Fibroblast of lung (primary cell): ENCODE data around the gene COL24A1.
"Not testable (repeated sequence)": the region's sequence is repeated elsewhere in the genome, so short reads cannot be mapped to it uniquely, and the experiment has no call there.

Experiments used
- CTCF ChIP-seq, 2 donors: IDR thresholded peaks in 1 of 2; conservative IDR thresholded peaks in 1 of 2; 1 replicate in 1 of 2; 2 replicates in 1 of 2; pipeline ENCODE4 v1.5.1; 2011 to 2012; ENCODE audit warnings: low read length in 2 of 2, control low read depth in 1 of 2, inconsistent platforms in 1 of 2, low read depth in 1 of 2, mild to moderate bottlenecking in 1 of 2
- EZH2 ChIP-seq: IDR thresholded peaks from 2 replicates; pipeline ENCODE4 v1.5.1; 2012; ENCODE audit warnings: low read length, control low read depth, mild to moderate bottlenecking; ENCODE audit errors: missing control alignments

DNA sequence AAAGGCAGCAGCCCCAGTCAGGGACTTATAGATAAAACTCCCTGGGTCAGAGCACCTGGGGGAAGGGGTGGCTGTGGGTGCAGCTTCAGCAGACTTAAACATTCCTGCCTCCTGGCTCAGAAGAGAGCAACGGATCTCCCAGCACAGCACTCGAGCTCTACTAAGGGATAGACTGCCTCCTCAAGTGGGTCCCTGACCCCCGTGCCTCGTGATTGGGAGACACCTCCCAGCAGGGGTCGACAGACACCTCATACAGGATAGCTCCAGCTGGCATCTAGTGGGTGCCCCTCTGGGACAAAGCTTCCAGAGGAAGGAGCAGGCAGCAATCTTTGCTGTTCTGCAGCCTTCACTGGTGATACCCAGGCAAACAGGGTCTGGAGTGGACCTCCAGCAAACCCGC is 84.1 kb downstream of the COL24A1 start:
- not testable (repeated sequence) for TF ChIP-seq EZH2; CTCF (conservative IDR thresholded peaks at IDR 0.05 in 1 of 2, IDR thresholded peaks at IDR 0.05 in 1 of 2; ENCODE audit: low read depth in 1 of 2, low read length in 2 of 2)
